HAP-1 (cell line): Measurements from ENCODE around the gene RCL1.
"Not testable (repeated sequence)": the region's sequence is repeated elsewhere in the genome, so short reads cannot be mapped to it uniquely, and the experiment has no call there.

Experiments used
- DNase-seq, 2 experiments: peaks; one replicate each; pipeline ENCODE4 v3.0.0-alpha.2; 2016 to 2020; ENCODE audit warnings: low spot score in 2 of 2
- H3K27me3 ChIP-seq: fragments of 250-450 bp; sonication (Bioruptor Pico); 2 replicates; pipeline ENCODE4 v1.5.1; 2020; ENCODE audit warnings: low read depth, mild to moderate bottlenecking, moderate library complexity
- H3K36me3 ChIP-seq: fragments of 250-450 bp; sonication (Bioruptor Pico); replicated peaks from 2 replicates; pipeline ENCODE4 v1.5.1; 2020; ENCODE audit warnings: mild to moderate bottlenecking
- H3K4me1 ChIP-seq: fragments of 250-450 bp; sonication (Bioruptor Pico); 2 replicates; pipeline ENCODE4 v1.5.1; 2020; ENCODE audit warnings: mild to moderate bottlenecking
- H3K4me3 ChIP-seq: fragments of 250-450 bp; sonication (Bioruptor Pico); 2 replicates; pipeline ENCODE4 v1.5.1; 2020; ENCODE audit warnings: mild to moderate bottlenecking, moderate library complexity
- H3K9me3 ChIP-seq: fragments of 250-450 bp; sonication (Bioruptor Pico); 2 replicates; pipeline ENCODE4 v1.5.1; 2020; ENCODE audit warnings: mild to moderate bottlenecking, moderate library complexity
- in situ Hi-C: fragments of 300-500 bp; cut with MboI; formaldehyde crosslinking; loops from 3 replicates; pipeline ENCODE4 v1.14.3; 2020; ENCODE audit warnings: low sequenced_read_pairs, inconsistent platforms, mixed read lengths

RCL1 gene

DNA sequence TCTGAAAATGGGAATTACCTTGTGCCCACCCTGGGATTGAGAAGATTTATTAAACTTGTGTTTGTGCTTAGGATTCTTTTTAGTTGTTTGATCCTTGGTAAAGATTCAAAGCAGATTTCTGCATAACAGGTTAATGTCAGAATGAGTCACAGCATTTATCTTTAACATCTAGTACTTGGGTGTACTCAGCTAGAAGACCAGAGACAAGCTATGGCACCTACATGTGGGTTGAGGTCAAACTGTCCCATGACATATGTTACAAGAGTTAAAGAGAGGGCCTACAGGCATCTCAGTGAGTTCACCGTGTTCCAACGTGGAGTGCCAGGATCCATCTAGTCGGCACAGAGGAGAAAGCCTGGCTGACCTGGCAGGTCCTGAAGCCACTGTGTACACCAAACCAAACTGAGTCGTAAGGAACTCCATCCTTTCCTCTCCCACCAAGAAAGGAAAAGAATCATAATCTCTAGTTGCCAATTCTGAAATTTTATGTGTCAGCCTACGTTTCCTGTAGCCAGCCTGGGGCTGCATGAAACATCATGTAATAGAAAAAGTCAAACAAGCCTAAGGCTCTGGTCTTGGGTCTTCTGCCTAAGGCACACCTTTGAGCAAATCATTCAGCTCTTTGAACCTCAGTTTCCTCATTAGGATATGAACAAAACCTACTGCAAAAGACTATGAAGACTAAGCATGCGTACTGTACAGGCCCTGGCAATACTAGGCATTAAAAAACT lies 73.7 kb downstream of the RCL1 start:
- no peak overlapping the region for H3K4me3 ChIP-seq
- no peak for DNase-seq
- no peaks in the 10 kb centered on the region for H3K4me1 ChIP-seq
- in situ Hi-C loops: no loop called here
- H3K27me3 ChIP-seq: no peaks in the 10 kb centered on the region
- H3K9me3 ChIP-seq: no peaks in the 10 kb centered on the region
- 0 out of 2 replicates have a peak, but pooled peaks cover 10% of the 10 kb centered on the region for H3K36me3 ChIP-seq

DNA sequence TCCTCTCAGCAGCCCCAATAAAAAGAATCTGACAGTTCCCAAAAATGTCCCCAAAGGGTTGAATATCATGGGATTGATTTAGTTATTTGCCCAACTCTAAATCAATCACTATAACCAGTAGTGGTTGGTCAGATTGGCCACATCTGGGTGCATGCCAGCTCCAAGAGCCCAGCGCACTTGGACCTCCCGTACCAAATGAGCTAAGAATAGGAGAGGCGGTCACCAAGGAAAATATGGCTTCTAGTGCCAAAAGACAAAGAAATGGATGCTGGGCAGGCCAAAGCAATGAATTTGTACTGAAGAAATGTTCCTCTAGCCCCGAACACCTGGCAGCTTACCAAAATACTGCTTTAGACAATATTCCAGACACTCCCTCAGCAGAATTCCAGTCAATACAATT lies 80.3 kb downstream of the RCL1 start:
- Histone ChIP-seq H3K4me3 (no peak overlapping the region), H3K36me3 (no peaks in the 10 kb centered on the region), H3K9me3 (no peaks in the 10 kb centered on the region), H3K4me1 (no peaks in the 10 kb centered on the region), H3K27me3 (no peaks in the 10 kb centered on the region)
- in situ Hi-C loops: no loop called here
- no peak for DNase-seq

DNA sequence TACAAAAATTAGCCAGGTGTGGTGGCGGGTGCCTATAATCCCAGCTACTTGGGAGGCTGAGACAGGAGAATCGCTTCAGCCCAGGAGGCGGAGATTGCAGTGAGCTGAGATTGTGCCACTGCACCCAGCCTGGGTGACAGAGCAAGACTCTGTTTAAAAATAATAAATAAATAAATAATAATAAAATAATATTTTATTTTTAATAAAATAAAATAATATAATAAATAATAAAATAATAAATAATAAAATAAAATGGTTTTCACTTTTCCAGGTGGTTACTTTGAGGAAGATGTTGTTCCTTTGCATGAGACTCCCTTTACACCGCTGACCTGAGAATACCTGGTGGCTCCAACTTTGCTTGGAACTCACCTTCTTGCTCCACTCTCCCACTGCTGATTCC lies 82.8 kb downstream of the RCL1 start:
- H3K36me3 ChIP-seq: no peaks in the 10 kb centered on the region
- in situ Hi-C loops: no loop called here
- H3K4me1 ChIP-seq: no peaks in the 10 kb centered on the region
- no peak overlapping the region for H3K4me3 ChIP-seq
- H3K9me3 ChIP-seq: no peaks in the 10 kb centered on the region
- DNase-seq: no peak
- H3K27me3 ChIP-seq: no peaks in the 10 kb centered on the region

DNA sequence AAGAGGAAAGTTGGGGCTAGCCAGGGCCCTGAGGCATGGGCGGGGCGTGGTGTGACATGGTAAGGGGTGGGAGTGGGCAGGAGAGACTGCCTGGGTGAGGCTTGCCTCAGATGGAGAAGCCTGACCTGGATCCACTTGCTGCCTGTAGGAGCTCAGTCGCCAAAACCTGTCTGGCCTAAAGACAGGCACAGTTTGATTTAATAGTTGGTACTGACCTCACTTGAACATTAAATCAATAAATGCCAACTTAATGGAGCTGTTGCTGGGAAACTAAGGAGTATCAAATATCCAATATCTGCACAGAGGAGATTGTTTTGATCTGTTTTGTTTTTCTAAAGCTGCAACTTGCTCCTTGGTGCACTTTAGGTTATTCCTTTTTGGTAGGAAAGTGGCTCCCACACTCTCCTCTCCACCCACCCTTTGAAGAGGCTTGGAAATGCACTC lies 86.4 kb downstream of the RCL1 start:
- H3K4me3 ChIP-seq: no peak overlapping the region
- no peaks in the 10 kb centered on the region for H3K36me3 ChIP-seq
- DNase-seq: no peak
- in situ Hi-C loops: no loop called here
- H3K9me3 ChIP-seq: no peaks in the 10 kb centered on the region
- no peaks in the 10 kb centered on the region for H3K27me3 ChIP-seq
- no peaks in the 10 kb centered on the region for H3K4me1 ChIP-seq

DNA sequence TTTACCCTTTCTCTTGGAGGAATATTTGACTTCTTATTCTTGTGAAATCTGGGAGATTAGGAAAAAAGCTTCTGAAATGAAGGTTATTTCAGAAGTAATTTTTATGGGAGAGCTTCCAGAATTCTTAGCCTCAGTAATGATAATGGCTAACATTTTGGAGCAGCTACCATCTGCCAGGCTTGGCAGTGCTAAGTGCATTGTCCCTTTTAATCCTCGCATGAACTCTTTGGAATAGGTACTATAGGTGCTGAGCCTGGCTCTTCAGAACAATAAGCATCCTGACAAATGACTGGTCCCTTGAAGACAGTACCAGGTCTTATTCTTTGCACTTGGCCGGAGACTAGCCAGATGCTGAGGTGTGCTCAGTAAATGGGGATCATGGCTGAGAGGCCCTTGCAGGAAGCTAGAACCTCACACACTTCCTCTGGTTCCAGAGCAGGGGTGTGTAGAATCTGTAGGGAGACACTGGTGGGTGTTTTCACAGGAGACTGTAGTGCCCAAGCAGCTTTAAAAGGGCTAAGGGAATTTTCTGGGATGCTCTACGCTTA lies 90.7 kb downstream of the RCL1 start:
- Histone ChIP-seq H3K36me3 (no peaks in the 10 kb centered on the region), H3K4me1 (peaks cover 5% of the 10 kb centered on the region), H3K4me3 (no peak overlapping the region), H3K27me3 (no peaks in the 10 kb centered on the region), H3K9me3 (no peaks in the 10 kb centered on the region)
- DNase-seq: no peak
- in situ Hi-C loops: no loop called here

DNA sequence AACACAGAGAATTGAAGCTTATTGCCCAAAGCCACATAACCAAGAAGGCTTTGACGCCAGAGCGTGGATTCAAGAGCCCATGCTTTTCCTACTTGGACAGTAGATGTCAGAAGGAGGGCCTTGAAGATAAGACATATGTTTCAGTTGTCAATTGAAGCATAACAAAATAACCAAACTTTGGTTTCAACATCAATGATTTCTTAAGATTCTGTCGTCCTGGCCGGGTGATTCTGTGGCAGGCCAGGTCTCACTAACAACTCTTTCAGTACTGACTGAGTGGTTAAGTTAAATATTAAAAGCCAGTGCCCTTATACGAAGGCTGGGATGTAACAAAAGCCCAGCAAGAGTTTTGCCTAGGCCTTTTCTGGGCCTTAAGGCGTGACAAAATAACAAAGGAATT lies 94.0 kb downstream of the RCL1 start:
- no peak overlapping the region for H3K4me3 ChIP-seq
- H3K36me3 ChIP-seq: no peaks in the 10 kb centered on the region
- in situ Hi-C loops: no loop called here
- peaks cover 19% of the 10 kb centered on the region for H3K4me1 ChIP-seq
- peak in 1 of 2 experiments; percentile 47 for DNase-seq
- no peaks in the 10 kb centered on the region for H3K9me3 ChIP-seq
- H3K27me3 ChIP-seq: no peaks in the 10 kb centered on the region

DNA sequence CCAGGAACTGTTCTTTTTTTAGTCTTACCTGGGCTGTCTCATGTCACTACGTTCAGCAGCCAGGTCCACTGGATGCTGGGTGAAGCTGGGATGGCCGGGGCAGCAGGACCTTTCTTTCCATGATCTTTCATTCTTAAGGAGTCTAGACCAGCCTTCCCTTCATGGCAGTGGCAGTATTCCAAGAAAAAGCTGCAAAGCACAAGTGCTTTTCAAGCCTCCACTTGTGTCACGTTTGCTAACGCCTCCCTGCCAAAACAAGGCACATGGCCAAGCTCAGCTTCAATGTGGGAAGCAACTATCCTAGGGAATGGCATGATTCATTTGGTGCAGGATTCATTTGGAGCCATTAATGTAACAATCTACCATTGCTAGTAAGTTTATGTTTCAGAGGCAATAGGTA lies 94.8 kb downstream of the RCL1 start:
- Histone ChIP-seq H3K4me3 (no peak overlapping the region), H3K9me3 (no peaks in the 10 kb centered on the region), H3K36me3 (no peaks in the 10 kb centered on the region), H3K4me1 (peaks cover 19% of the 10 kb centered on the region), H3K27me3 (no peaks in the 10 kb centered on the region)
- no peak for DNase-seq
- in situ Hi-C loops: no loop called here

DNA sequence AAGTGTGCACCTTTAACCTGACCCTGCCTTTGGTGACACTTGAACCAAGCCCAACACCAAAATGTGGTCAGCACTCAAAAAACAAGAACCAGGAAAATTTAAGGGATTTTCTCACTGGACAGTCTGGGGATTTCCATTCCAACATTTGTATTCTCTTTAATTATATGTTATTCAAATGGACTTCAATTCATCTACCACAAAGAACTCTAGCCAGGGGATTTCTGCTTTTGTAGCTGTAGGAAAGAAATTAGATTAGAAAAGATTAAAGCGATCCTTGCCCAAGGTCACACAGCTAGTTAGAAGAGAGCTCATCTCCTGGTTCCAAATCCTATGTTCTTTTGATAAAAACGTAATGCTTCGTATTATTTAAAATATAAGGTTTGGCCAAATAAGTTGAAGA lies 97.5 kb downstream of the RCL1 start:
- H3K4me1 ChIP-seq: peaks cover 19% of the 10 kb centered on the region
- no peaks in the 10 kb centered on the region for H3K9me3 ChIP-seq
- in situ Hi-C loops: no loop called here
- H3K4me3 ChIP-seq: no peak overlapping the region
- DNase-seq: peak; percentile 43 to 95
- no peaks in the 10 kb centered on the region for H3K27me3 ChIP-seq
- no peaks in the 10 kb centered on the region for H3K36me3 ChIP-seq

DNA sequence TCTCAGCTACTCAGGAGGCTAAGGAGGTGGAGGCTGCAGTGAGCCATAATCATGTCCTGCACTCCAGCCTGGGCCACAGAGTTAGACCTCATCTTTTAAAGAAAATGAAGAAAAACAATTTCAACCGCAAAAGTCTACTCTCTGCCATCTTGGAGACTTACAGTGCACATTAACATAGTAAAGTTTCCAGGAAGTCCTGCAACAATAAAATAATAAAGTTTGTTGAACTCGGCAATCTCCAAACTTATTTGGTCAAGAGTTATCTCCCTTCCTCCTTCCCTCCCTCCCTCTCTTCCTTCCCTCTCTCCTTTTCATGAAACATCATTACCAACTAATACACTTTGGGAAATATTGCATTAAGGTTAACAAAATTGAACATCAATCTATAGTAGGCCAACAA lies 98.2 kb downstream of the RCL1 start:
- Histone ChIP-seq H3K36me3 (no peaks in the 10 kb centered on the region), H3K4me3 (no peak overlapping the region), H3K9me3 (no peaks in the 10 kb centered on the region), H3K4me1 (peaks cover 19% of the 10 kb centered on the region), H3K27me3 (no peaks in the 10 kb centered on the region)
- no peak for DNase-seq
- in situ Hi-C loops: no loop called here

DNA sequence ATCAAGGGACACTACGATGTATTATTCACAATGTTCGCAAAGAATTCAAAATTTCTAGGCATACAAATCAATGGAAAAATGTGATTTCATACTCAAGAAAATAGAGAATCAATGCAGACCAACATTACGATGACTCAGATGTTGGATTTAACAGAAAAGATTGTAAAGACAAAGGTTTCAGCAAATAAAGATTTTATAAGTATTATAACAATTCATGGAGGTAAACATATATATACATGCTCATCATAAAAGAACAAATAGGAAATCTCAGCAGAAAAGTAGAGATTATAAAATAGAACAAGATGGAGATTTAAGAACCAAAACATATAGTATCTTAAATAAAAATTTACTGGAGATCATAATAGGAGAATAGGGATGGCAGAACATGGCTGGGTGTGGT lies 98.9 kb downstream of the RCL1 start:
- in situ Hi-C loops: no loop called here

DNA sequence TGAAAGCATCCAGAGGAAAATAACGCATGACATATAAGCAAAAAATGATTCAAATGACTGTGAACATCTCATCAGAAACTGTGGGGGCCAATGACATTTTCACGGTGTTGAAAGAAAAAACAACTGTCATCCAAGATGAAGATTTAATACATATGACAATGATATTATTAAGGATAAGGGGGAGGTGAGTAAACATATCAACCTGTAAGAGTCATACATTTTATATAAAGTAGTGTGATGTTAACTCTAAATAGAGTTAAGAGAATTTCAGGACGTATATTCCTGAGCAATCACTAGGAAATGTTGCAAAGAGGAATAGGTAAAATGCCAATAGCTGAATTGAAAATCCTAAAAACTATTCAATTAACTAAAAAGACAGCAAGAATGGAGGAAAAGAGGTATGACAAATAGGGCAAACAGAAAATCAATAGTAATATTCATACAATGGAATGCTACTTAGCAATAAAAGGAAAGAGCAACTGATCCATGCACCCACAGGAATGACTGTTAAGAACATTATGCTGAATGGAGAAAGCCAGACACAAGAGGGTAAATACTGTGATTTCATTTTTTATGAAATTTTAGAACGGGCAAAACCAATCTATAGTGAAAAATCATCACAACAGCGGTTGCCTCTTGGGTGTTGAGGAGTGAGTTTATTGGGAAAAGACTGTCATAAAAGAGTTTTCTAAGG lies 99.9 kb downstream of the RCL1 start:
- Histone ChIP-seq H3K27me3 (no peaks in the 10 kb centered on the region), H3K4me3 (no peak overlapping the region), H3K9me3 (no peaks in the 10 kb centered on the region), H3K36me3 (no peaks in the 10 kb centered on the region), H3K4me1 (peaks cover 15% of the 10 kb centered on the region)
- no peak for DNase-seq
- in situ Hi-C loops: no loop called here

More for the DNA sequence above, 98.9 kb downstream of the RCL1 start:
- H3K4me3 ChIP-seq: no peak overlapping the region
- H3K9me3 ChIP-seq: no peaks in the 10 kb centered on the region
- DNase-seq: no peak
- H3K36me3 ChIP-seq: no peaks in the 10 kb centered on the region
- H3K4me1 ChIP-seq: peaks cover 16% of the 10 kb centered on the region
- H3K27me3 ChIP-seq: no peaks in the 10 kb centered on the region

DNA sequence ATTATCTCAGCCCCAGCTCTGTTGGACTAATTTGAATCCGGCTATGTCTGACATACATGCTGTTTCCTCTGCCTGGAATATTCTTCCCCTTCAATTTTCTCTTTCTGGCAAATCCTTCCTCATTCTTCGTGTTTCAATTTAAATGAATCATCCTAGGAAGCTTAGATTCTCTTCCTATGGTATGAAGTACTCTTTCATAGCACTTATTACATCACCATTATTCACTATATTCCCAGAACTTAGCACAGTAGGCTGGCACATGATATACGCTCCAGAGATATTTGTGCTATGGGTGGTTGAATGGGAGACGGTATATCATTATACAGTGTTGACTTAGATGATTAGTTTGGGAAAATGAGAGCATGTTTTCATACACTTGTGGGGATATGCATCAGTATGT lies 101.3 kb downstream of the RCL1 start:
- no peaks in the 10 kb centered on the region for H3K9me3 ChIP-seq
- in situ Hi-C loops: no loop called here
- no peak overlapping the region for H3K4me3 ChIP-seq
- no peak for DNase-seq
- no peaks in the 10 kb centered on the region for H3K36me3 ChIP-seq
- no peaks in the 10 kb centered on the region for H3K27me3 ChIP-seq
- H3K4me1 ChIP-seq: peaks cover 15% of the 10 kb centered on the region

DNA sequence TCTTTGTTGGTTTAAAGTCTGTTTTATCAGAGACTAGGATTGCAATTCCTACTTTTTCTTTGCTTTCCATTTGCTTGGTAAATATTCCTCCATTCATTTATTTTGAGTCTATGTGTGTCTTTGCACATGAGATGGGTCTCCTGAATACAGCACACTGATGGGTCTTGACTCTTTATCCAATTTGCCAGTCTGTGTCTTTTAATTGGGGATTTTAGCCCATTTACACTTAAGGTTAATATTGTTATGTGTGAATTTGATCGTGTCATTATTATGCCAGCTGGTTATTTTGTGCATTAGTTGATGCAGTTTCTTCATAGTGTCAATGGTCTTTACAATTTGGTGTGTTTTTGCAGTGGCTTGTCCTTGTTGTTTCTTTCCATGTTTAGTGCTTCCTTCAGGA lies 107.1 kb downstream of the RCL1 start:
- H3K9me3 ChIP-seq, H3K4me3 ChIP-seq, DNase-seq, H3K4me1 ChIP-seq, in situ Hi-C loops, H3K27me3 ChIP-seq, H3K36me3 ChIP-seq: not testable (repeated sequence)

DNA sequence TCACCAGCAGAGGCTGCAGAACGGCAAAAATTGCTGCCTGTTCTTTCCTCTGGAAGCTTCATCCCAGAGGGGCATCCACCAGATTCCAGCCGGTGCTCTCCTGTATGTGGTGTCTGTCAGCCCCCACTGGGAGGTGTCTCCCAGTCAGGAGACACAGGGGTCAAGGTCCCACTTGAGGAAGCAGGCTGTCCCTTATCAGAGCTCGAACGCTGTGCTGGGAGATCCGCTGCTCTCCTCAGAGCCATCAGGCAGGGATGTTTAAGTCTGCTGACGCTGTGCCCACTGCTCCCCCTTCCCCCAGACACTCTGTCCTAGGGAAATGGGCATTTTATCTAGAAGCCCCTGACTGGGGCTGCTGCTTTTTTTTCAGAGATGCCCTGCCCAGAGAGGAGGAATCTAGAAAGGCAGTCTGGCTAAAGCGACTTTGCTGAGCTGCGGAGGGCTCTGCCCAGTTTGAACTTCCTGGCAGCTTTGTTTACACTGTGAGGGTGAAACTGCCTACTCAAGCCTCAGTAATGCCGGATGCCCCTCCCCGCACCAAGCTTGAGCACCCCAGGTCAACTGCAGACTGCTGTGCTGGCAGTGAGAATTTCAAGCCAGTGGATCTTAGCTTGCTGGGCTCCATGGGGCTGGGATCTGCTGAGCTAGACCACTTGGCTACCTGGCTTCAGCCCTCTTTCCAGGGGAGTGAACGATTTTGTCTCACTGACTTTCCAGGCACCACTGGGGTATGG lies 108.8 kb downstream of the RCL1 start:
- H3K4me1 ChIP-seq, H3K27me3 ChIP-seq, DNase-seq, H3K9me3 ChIP-seq, in situ Hi-C loops, H3K4me3 ChIP-seq, H3K36me3 ChIP-seq: not testable (repeated sequence)
